Endothelial cell of umbilical vein (primary cell): ENCODE data around the gene COL20A1.

ENCODE experiments used
- CTCF ChIP-seq, 2 donors: IDR thresholded peaks; 1 replicate in 1 of 2; 2 replicates in 1 of 2; pipeline ENCODE4 v1.5.1; 2011; ENCODE audit warnings: low read length in 2 of 2, mild to moderate bottlenecking in 2 of 2, moderate library complexity in 2 of 2, control low read depth in 1 of 2, inconsistent platforms in 1 of 2, low read depth in 1 of 2; ENCODE audit not compliant: insufficient read depth in 1 of 2; ENCODE audit errors: extremely low read depth in 1 of 2
- GATA2 ChIP-seq: IDR thresholded peaks from 2 replicates; pipeline ENCODE4 v1.7.0; 2011; ENCODE audit warnings: low read depth, mild to moderate bottlenecking, moderate library complexity, mixed read lengths, low read length; ENCODE audit not compliant: insufficient read length, insufficient read depth
- POLR2A ChIP-seq: IDR thresholded peaks from 2 replicates; pipeline ENCODE4 v1.6.1; 2012; ENCODE audit warnings: low read depth, mild to moderate bottlenecking, control low read depth, low read length
- POLR2AphosphoS5 ChIP-seq: IDR thresholded peaks from 2 replicates; pipeline ENCODE4 v1.6.1; 2012; ENCODE audit warnings: low read depth, mild to moderate bottlenecking, control low read depth, low read length, moderate library complexity; ENCODE audit not compliant: insufficient read depth

DNA sequence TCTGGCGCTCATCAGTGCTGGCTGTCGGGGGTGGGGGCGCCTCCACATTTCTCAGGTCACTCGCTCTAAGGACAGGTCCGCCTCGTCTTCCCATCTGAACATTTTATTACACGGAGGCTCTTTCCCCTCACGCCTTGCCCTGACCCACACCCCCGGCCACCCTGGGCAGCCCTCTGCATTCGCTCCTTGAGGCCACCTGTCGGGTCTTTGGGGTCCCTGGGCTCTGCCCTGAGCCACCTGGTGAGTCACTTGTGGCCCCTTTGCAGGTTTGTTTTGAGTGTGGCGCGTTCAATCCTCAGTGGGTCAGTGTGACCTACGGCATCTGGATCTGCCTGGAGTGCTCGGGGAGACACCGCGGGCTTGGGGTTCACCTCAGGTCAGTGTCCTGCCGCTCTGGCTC is 17.2 kb upstream of the COL20A1 start:
- TF ChIP-seq CTCF (IDR thresholded peaks at IDR 0.05; ENCODE audit: extremely low read depth in 1 of 2, insufficient read depth in 1 of 2, low read depth in 1 of 2, low read length in 2 of 2) (no peak), GATA2 (no peak), POLR2A (no peak), POLR2AphosphoS5 (no peak)
